ENCODE measurements around the gene TSC2.

Gene TSC2

DNA sequence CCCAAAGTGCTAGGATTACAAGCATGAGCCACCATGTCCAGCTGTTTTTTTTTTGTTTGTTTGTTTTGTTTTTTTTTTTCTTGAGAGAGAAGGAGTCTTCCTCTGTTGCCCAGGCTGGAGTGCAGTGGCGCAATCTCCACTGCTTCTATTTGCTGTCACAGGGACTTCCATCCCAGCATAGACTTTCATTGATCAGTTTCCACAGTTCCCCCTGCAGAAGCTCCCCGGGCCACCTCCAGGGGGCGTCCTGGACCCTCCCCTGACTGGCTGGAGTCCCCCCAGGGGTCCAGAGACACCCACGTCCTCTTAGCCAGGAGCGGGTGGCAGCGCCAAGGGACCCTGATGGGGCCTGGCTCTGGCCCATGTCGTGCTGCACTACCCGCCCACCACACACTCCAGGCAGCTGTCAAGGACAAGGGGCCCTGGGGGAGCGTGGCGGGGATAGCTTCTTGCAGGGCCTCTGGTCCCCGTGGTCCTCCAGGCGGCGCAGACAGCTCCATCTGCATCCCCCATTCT is 31.3 kb upstream of the TSC2 start:
- peak; percentile 65 for TF ChIP-seq CTCF (IDR thresholded peaks at IDR 0.05; ENCODE audit: low read depth, low read length)
- Histone ChIP-seq H3K36me3 (no peaks in the 10 kb centered on the region), H3K9me3 (no peaks in the 10 kb centered on the region), H3K4me1 (no peaks in the 10 kb centered on the region), H3K27me3 (no peaks in the 10 kb centered on the region), H3K4me3 (ENCODE audit: low read depth, low read length) (no peak overlapping the region)
- peak; percentile 64 for DNase-seq

DNA sequence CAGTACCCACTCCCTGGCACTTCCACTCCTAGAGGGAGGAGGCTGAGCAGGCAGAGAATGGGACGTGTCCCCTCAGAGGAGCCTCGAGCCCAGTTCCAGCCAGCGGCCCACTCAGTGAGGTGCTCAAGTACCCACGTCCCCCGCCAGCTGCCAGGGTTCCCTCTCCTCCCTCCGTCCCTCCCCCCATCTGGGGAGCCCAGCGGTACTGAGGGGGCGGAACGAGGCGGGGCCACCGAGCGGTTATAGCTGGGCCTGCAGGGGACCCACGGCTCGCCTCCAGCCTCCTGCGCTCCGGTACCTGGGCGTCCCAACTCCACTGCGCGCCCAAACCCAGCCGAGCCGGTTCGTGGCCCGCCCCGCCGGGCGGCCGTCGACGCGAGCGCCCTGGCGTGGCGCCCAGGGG is 28.3 kb upstream of the TSC2 start, which contains the start of gene NPW:
TSS of gene NPW (plus strand) at position 268 of the 403 bp plus-strand sequence.
- Histone ChIP-seq H3K9me3 (no peaks in the 10 kb centered on the region), H3K36me3 (no peaks in the 10 kb centered on the region), H3K4me1 (0 out of 2 replicates have a peak, but pooled peaks cover 4% of the 10 kb centered on the region), H3K4me3 (ENCODE audit: low read depth, low read length) (no peak within 1 kb of the TSS), H3K27me3 (no peaks in the 10 kb centered on the region)
- TF ChIP-seq CTCF (IDR thresholded peaks at IDR 0.05; ENCODE audit: low read depth, low read length) = no peak
- peak; percentile 28 for DNase-seq

DNA sequence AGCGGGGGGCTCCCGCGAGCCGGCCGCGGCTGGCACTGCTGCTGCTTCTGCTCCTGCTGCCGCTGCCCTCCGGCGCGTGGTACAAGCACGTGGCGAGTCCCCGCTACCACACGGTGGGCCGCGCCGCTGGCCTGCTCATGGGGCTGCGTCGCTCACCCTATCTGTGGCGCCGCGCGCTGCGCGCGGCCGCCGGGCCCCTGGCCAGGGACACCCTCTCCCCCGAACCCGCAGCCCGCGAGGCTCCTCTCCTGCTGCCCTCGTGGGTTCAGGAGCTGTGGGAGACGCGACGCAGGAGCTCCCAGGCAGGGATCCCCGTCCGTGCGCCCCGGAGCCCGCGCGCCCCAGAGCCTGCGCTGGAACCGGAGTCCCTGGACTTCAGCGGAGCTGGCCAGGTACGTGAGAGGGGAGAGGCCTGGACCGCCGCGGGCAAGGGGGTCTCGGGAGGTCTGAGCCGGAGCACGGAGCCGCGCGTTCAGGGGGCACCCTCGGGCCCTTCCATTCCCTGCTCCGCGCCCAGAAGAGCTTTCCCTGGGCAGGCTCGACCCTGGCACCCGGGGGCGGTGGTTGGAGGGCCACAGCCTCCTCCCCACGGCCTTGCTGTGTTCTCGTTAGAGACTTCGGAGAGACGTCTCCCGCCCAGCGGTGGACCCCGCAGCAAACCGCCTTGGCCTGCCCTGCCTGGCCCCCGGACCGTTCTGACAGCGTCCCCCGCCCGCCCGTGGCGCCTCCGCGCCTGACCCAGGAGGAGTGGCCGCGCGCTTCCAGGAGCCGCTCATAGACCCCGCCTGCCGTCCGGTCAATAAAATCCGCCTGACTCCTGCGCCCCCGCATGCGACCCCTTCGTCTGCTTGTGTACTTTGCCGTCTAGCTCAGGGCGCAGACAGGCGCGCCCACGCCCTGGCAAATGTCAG is 27.6 kb upstream of the TSC2 start:
- no peaks in the 10 kb centered on the region for H3K9me3 ChIP-seq
- no peaks in the 10 kb centered on the region for H3K27me3 ChIP-seq
- H3K36me3 ChIP-seq = no peaks in the 10 kb centered on the region
- no peak for DNase-seq
- H3K4me1 ChIP-seq = 0 out of 2 replicates have a peak, but pooled peaks cover 4% of the 10 kb centered on the region
- TF ChIP-seq CTCF (IDR thresholded peaks at IDR 0.05; ENCODE audit: low read depth, low read length) = no peak
- H3K4me3 ChIP-seq (ENCODE audit: low read depth, low read length) = no peak overlapping the region

- peak; percentile 75 for DNase-seq
- Histone ChIP-seq H3K4me1 (0 out of 2 replicates have a peak, but pooled peaks cover 4% of the 10 kb centered on the region), H3K9me3 (no peaks in the 10 kb centered on the region), H3K27me3 (no peaks in the 10 kb centered on the region), H3K36me3 (no peaks in the 10 kb centered on the region), H3K4me3 (ENCODE audit: low read depth, low read length) (peak overlapping the region; percentile 50)
- TF ChIP-seq CTCF (IDR thresholded peaks at IDR 0.05; ENCODE audit: low read depth, low read length) = no peak
Observed at GRCh38 chr16:2022723-2023091, 25.1 kb upstream of the TSC2 start.

GRCh38 chr16:2023092-2024031 is 24.4 kb upstream of the TSC2 start:
- peak overlapping the region; percentile 53 for H3K4me3 ChIP-seq (ENCODE audit: low read depth, low read length)
- H3K9me3 ChIP-seq = no peaks in the 10 kb centered on the region
- 0 out of 2 replicates have a peak, but pooled peaks cover 4% of the 10 kb centered on the region for H3K4me1 ChIP-seq
- no peaks in the 10 kb centered on the region for H3K27me3 ChIP-seq
- no peaks in the 10 kb centered on the region for H3K36me3 ChIP-seq
- DNase-seq = peak; percentile 93
- peak; percentile 84 for TF ChIP-seq CTCF (IDR thresholded peaks at IDR 0.05; ENCODE audit: low read depth, low read length)

Data from BE2C (cell line).